ENCODE measurements around the gene MYL7.

The MYL7 gene

DNA sequence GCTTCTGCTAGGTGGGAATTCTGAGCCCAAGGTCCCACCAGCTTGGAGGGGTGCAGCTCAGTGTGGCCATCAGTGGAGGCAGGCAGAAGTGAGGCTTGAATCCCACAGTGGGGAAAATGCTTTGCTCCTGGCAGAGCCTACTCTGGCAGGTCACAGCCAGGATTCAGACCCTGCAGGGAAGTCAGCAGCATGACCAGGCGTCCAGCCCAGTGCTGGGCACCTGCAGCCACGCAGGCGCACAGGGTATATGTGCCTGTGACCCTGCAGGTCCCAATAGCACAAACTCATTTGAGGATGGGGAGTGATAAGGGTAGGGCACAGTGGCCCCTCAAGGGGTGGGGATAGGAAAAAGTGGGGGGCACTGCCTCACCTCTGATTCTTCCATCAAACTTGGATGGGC is 45.4 kb downstream of the MYL7 start:
- DNase-seq (ENCODE audit: low read depth, low spot score) = no peak
- ChIA-PET CTCF (interaction anchor here (0.8 kb wide), 1 partner anchor 9 kb away, joined by 3 read pairs; no protein-coding TSS in a partner anchor), POLR2A (no interaction called here)
- TF ChIP-seq, protein P1, sequence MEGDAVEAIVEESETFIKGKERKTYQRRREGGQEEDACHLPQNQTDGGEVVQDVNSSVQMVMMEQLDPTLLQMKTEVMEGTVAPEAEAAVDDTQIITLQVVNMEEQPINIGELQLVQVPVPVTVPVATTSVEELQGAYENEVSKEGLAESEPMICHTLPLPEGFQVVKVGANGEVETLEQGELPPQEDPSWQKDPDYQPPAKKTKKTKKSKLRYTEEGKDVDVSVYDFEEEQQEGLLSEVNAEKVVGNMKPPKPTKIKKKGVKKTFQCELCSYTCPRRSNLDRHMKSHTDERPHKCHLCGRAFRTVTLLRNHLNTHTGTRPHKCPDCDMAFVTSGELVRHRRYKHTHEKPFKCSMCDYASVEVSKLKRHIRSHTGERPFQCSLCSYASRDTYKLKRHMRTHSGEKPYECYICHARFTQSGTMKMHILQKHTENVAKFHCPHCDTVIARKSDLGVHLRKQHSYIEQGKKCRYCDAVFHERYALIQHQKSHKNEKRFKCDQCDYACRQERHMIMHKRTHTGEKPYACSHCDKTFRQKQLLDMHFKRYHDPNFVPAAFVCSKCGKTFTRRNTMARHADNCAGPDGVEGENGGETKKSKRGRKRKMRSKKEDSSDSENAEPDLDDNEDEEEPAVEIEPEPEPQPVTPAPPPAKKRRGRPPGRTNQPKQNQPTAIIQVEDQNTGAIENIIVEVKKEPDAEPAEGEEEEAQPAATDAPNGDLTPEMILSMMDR (IDR thresholded peaks at IDR 0.05; ENCODE audit: insufficient read depth, low read length, missing control alignments) = no peak
- H3K4me3 ChIP-seq (ENCODE audit: low read depth, low read length) = no peak overlapping the region

DNA sequence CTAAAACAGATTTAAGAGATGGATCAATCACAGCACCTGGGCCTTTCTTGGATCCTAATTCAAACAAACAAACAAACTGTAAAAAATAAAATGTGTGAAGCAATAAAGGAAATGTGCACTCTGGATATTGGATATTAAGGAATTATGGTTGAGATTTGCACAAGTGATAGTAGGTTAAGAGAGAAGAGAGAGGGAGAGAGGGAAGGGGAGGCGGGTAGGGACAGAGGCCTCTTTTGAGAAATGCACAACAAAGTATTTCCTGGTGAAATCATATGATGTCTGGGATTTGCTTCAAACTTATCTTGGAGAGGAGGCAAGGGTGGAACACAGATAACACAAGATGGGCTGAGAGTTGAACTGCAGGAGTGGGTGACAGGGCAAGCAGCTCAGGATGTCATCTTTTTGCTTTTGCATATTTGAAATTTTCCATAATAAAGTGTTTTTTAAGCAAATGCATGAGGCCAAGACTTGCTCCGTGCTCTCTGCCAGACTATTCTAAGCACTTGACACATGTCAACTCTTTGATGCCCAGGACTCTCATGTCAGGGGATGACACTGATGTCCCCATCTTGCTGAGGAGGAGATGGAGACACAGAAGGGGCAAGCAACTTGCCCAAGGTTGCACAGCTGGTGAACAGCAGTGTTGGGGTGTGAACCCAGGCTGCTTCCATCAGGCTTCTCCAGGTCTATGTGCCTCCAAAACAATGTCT is 46.1 kb downstream of the MYL7 start:
- POLR2A ChIA-PET = no interaction called here
- TF ChIP-seq, protein P1 (IDR thresholded peaks at IDR 0.05; ENCODE audit: insufficient read depth, low read length, missing control alignments) = no peak
- H3K4me3 ChIP-seq (ENCODE audit: low read depth, low read length) = no peak overlapping the region
- CTCF ChIA-PET = interaction anchor here (0.8 kb wide), 1 partner anchor 8 kb away, joined by 3 read pairs; no protein-coding TSS in a partner anchor
- DNase-seq (ENCODE audit: low read depth, low spot score) = no peak

DNA sequence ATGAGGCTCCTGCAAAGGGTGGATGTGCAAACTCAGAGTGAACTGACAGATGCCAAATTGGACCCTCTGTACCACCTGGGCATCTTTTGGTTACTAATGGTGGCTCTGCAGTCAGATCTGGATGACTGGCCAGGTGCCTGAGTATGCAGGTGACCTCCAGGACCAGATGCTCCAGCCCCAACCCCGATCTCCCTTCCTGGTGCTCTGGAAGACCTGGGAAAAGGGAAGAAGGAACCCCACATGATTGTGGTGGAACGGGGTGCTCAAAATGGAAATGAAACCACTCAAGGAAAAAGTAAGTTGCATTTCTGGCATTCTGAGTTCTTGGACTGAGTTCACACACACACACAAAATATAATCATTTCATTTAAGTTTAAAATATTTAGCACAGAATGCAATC is 46.8 kb downstream of the MYL7 start:
- POLR2A ChIA-PET = no interaction called here
- TF ChIP-seq, protein P1 (IDR thresholded peaks at IDR 0.05; ENCODE audit: insufficient read depth, low read length, missing control alignments) = no peak
- no peak for DNase-seq (ENCODE audit: low read depth, low spot score)
- CTCF ChIA-PET = no interaction called here
- no peak overlapping the region for H3K4me3 ChIP-seq (ENCODE audit: low read depth, low read length)

DNA sequence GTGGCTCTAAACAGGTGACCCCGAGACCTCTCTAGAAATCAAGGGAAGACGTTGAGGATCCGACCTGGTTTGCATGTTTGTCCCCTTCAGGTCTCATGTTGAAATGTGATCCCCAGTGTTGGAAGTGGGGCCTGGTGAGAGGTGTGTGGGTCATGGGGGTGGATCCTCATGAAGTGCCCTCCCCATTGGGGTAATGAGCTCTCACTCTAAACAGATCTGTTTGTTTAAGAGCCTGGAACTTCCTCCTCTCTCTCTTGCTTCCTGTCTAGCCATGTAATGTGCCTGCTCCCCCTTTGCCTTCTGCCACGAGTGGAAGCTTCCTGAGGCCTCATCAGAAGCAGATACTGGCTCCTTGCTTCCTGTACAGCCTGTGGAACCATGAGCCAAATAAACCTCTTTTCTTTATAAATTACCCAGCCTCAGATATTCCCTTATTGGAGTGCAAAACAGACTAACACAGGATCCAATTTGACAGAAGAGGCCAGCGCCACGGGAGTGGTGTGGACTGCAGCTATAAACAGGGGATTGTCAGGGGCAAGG is 48.0 kb downstream of the MYL7 start:
- DNase-seq (ENCODE audit: low read depth, low spot score) = no peak
- ChIA-PET POLR2A (no interaction called here), CTCF (no interaction called here)
- no peak overlapping the region for H3K4me3 ChIP-seq (ENCODE audit: low read depth, low read length)
- TF ChIP-seq, protein P1 (IDR thresholded peaks at IDR 0.05; ENCODE audit: insufficient read depth, low read length, missing control alignments) = no peak
